ENCODE data around the gene PTPRR. TPM values are rescaled to one million over a fixed set of nuclear protein-coding genes. Genes with fewer than 3 reads are reported as not detected.

Gene PTPRR
- total RNA-seq, 1 experiment from 2014 or later: 1.3 TPM

DNA sequence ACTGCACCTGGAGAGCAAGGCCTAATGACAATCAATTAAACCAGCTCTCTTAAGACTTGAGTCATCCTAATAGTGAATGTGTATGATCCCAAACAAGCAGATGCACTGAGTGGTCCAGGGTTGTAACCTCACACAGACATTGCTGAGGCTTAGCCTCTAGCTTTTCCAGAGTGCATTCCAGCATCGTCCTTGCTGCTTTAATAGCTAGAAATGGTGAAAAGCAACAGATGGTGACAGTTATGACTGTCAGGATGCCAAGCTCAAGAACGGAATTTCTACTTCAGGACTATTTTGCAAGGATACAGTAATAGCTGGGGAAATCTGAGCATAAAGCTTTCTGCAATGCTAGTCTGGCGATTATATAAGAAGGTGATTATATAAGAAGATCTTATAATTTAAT lies 34.6 kb downstream of the PTPRR start:
- Mint-ChIP-seq H3K4me3 (ENCODE audit: unreplicated experiment) (no peak overlapping the region), H3K27ac (ENCODE audit: unreplicated experiment) (no peak overlapping the region), H3K27me3 (ENCODE audit: insufficient read depth, unreplicated experiment) (peaks cover 10% of the 10 kb centered on the region), H3K9me3 (ENCODE audit: unreplicated experiment) (no peaks in the 10 kb centered on the region), H3K36me3 (ENCODE audit: insufficient read depth, unreplicated experiment) (no peaks in the 10 kb centered on the region), H3K4me1 (ENCODE audit: low read depth, unreplicated experiment) (no peaks in the 10 kb centered on the region)
- H3K4me3 ChIP-seq (ENCODE audit: low read depth, low read length): no peak overlapping the region
- no TSS peak for BruUV-seq (replicated peaks)
- no peaks in the 10 kb centered on the region for H3K9me3 ChIP-seq
- H3K4me1 ChIP-seq: no peaks in the 10 kb centered on the region
- ChIA-PET CTCF (no interaction called here), POLR2A (no interaction called here)
- intact Hi-C loops (cut with micrococcal nuclease; ENCODE audit: unreplicated experiment): no loop called here
- no peaks in the 10 kb centered on the region for H3K36me3 ChIP-seq (ENCODE audit: control insufficient read depth, insufficient read depth, low read length)
- no peak for DNase-seq
- TF ChIP-seq, protein P1, sequence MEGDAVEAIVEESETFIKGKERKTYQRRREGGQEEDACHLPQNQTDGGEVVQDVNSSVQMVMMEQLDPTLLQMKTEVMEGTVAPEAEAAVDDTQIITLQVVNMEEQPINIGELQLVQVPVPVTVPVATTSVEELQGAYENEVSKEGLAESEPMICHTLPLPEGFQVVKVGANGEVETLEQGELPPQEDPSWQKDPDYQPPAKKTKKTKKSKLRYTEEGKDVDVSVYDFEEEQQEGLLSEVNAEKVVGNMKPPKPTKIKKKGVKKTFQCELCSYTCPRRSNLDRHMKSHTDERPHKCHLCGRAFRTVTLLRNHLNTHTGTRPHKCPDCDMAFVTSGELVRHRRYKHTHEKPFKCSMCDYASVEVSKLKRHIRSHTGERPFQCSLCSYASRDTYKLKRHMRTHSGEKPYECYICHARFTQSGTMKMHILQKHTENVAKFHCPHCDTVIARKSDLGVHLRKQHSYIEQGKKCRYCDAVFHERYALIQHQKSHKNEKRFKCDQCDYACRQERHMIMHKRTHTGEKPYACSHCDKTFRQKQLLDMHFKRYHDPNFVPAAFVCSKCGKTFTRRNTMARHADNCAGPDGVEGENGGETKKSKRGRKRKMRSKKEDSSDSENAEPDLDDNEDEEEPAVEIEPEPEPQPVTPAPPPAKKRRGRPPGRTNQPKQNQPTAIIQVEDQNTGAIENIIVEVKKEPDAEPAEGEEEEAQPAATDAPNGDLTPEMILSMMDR (IDR thresholded peaks at IDR 0.05; ENCODE audit: insufficient read depth in 1 of 2, low read depth in 1 of 2, low read length in 1 of 2, severe bottlenecking in 1 of 2, unreplicated experiment in 1 of 2): no peak
- no peaks in the 10 kb centered on the region for H3K27me3 ChIP-seq (replicated peaks; ENCODE audit: control insufficient read depth, insufficient read depth, low read length)

DNA sequence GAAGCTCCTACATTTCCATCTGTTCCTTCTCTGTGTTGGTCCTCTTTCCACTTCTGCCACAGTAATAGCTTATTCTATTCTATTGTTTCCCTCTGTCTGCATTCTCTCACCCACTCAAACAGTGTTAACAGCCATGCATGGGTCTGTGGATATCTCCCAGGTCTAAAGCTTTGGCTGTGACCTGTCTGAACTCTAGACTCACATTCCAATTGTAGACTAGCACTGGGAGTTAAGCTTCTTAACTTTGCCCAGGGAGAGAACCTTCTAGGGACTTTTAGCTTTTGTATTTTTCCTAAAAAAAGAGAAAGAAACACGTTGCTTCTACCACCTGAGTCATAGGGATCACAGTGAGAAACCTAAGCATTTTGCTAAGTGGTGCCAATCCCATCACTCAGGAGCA lies 36.7 kb downstream of the PTPRR start:
- H3K9me3 ChIP-seq: no peaks in the 10 kb centered on the region
- intact Hi-C loops (cut with micrococcal nuclease; ENCODE audit: unreplicated experiment): no loop called here
- H3K36me3 ChIP-seq (ENCODE audit: control insufficient read depth, insufficient read depth, low read length): no peaks in the 10 kb centered on the region
- no peaks in the 10 kb centered on the region for H3K4me1 Mint-ChIP-seq (ENCODE audit: low read depth, unreplicated experiment)
- no peaks in the 10 kb centered on the region for H3K27me3 ChIP-seq (replicated peaks; ENCODE audit: control insufficient read depth, insufficient read depth, low read length)
- ChIA-PET POLR2A (no interaction called here), CTCF (no interaction called here)
- H3K4me1 ChIP-seq: no peaks in the 10 kb centered on the region
- H3K9me3 Mint-ChIP-seq (ENCODE audit: unreplicated experiment): no peaks in the 10 kb centered on the region
- peaks cover 4% of the 10 kb centered on the region for H3K27me3 Mint-ChIP-seq (ENCODE audit: insufficient read depth, unreplicated experiment)
- DNase-seq: no peak
- no peak overlapping the region for H3K4me3 Mint-ChIP-seq (ENCODE audit: unreplicated experiment)
- no peak overlapping the region for H3K4me3 ChIP-seq (ENCODE audit: low read depth, low read length)
- TF ChIP-seq, protein P1 (IDR thresholded peaks at IDR 0.05; ENCODE audit: insufficient read depth in 1 of 2, low read depth in 1 of 2, low read length in 1 of 2, severe bottlenecking in 1 of 2, unreplicated experiment in 1 of 2): no peak
- no peaks in the 10 kb centered on the region for H3K36me3 Mint-ChIP-seq (ENCODE audit: insufficient read depth, unreplicated experiment)
- no TSS peak for BruUV-seq (replicated peaks)
- no peak overlapping the region for H3K27ac Mint-ChIP-seq (ENCODE audit: unreplicated experiment)

DNA sequence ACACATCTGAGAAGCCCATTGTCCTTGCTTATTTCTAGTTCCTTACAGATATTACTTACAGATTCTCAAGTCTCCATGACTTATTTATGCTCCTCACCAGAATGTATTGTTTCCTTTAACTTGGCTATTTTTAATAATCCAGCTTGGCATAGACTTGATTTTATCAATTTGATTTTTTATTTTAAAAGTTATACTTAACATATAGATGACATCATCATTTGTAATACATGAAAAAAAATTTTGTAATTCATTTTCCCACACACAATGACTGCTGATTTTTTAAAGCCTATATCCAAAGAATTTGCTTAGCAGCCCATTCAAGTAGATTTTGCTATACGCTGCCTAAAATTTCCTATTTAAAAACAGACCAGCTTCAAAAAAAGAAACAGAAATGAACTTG lies 39.8 kb downstream of the PTPRR start:
- no TSS peak for BruUV-seq (replicated peaks)
- POLR2A ChIA-PET: no interaction called here

More for the DNA sequence above, 39.8 kb downstream of the PTPRR start:
- H3K4me1 Mint-ChIP-seq (ENCODE audit: low read depth, unreplicated experiment): no peaks in the 10 kb centered on the region
- no peaks in the 10 kb centered on the region for H3K9me3 Mint-ChIP-seq (ENCODE audit: unreplicated experiment)
- Histone ChIP-seq H3K9me3 (no peaks in the 10 kb centered on the region; the same call in 1 of the 2 replicates), H3K4me3 (ENCODE audit: low read depth, low read length) (no peak overlapping the region), H3K4me1 (no peaks in the 10 kb centered on the region), H3K27me3 (replicated peaks; ENCODE audit: control insufficient read depth, insufficient read depth, low read length) (no peaks in the 10 kb centered on the region), H3K36me3 (ENCODE audit: control insufficient read depth, insufficient read depth, low read length) (no peaks in the 10 kb centered on the region)
- H3K36me3 Mint-ChIP-seq (ENCODE audit: insufficient read depth, unreplicated experiment): no peaks in the 10 kb centered on the region
- TF ChIP-seq, protein P1 (IDR thresholded peaks at IDR 0.05; ENCODE audit: insufficient read depth in 1 of 2, low read depth in 1 of 2, low read length in 1 of 2, severe bottlenecking in 1 of 2, unreplicated experiment in 1 of 2): no peak
- H3K27me3 Mint-ChIP-seq (ENCODE audit: insufficient read depth, unreplicated experiment): peaks cover 4% of the 10 kb centered on the region
- CTCF ChIA-PET: no interaction called here
- H3K27ac Mint-ChIP-seq (ENCODE audit: unreplicated experiment): no peak overlapping the region
- no peak overlapping the region for H3K4me3 Mint-ChIP-seq (ENCODE audit: unreplicated experiment)
- intact Hi-C loops (cut with micrococcal nuclease; ENCODE audit: unreplicated experiment): no loop called here
- no peak for DNase-seq
